MCF 10A (cell line): ENCODE measurements around the gene PARD3B. TPM values are rescaled to one million over a fixed set of nuclear protein-coding genes. Genes with fewer than 3 reads are reported as not detected.
A peak's percentile ranks its signal among the peaks of the same experiment; 100 is the strongest.

Experiments used
- BruUV-seq: library from RNA; stranded (reverse); fragments of 400-500 nt; replicated peaks from 2 replicates; lab custom pipeline; 2021; lab: Mats Ljungman, UMichigan
- CTCF ChIA-PET: fragments of 300-600 bp; sonication (Branson Sonifier 250); formaldehyde crosslinking; extraction: SDS; loops from one replicate; lab custom pipeline; 2021; ENCODE audit warnings: antibody characterized with exemption, inconsistent platforms; lab: Yijun Ruan, JAX
- POLR2A ChIA-PET: fragments of 300-600, 350-650 bp; sonication (Branson Sonifier 250); formaldehyde crosslinking; extraction: SDS; loops from one replicate; lab custom pipeline; 2020; ENCODE audit warnings: antibody characterized with exemption, inconsistent platforms; lab: Yijun Ruan, JAX
- DNase-seq: peaks from one replicate; pipeline ENCODE4 v3.0.0-alpha.2; 2018; ENCODE audit not compliant: unreplicated experiment
- H3K27ac Mint-ChIP-seq: one replicate; pipeline ENCODE4 v1.8.0; 2022; ENCODE audit warnings: mild to moderate bottlenecking, low read depth, mixed read lengths; ENCODE audit not compliant: unreplicated experiment
- H3K27me3 Mint-ChIP-seq: one replicate; pipeline ENCODE4 v1.8.0; 2022; ENCODE audit warnings: mixed read lengths; ENCODE audit not compliant: insufficient read depth, unreplicated experiment
- H3K36me3 Mint-ChIP-seq: one replicate; pipeline ENCODE4 v1.8.0; 2022; ENCODE audit warnings: mild to moderate bottlenecking, moderate library complexity, mixed read lengths; ENCODE audit not compliant: insufficient read depth, unreplicated experiment
- H3K4me1 Mint-ChIP-seq: one replicate; pipeline ENCODE4 v1.8.0; 2022; ENCODE audit warnings: mixed read lengths; ENCODE audit not compliant: insufficient read depth, unreplicated experiment
- H3K4me3 Mint-ChIP-seq: one replicate; pipeline ENCODE4 v1.8.0; 2022; ENCODE audit warnings: mild to moderate bottlenecking, moderate library complexity, mixed read lengths; ENCODE audit not compliant: unreplicated experiment
- H3K9me3 Mint-ChIP-seq: one replicate; pipeline ENCODE4 v1.8.0; 2022; ENCODE audit warnings: mixed read lengths; ENCODE audit not compliant: unreplicated experiment
- CTCF ChIP-seq: fragments of 200-600 bp; IDR thresholded peaks from one replicate; pipeline ENCODE4 v1.8.0; 2022; ENCODE audit warnings: antibody characterized with exemption, mild to moderate bottlenecking; ENCODE audit not compliant: unreplicated experiment
- intact Hi-C: fragments of 100-400 bp; cut with micrococcal nuclease; formaldehyde crosslinking; loops from 2 replicates; pipeline ENCODE4 v1.14.1; 2022
- total RNA-seq: library from RNA; stranded (reverse); gene quantifications from 2 replicates; pipeline ENCODE4 v1.2.3, GENCODE V29; 2022

The PARD3B gene
- total RNA-seq, 1 experiment from 2014 or later: 11.6 TPM

- H3K9me3 Mint-ChIP-seq: no peaks in the 10 kb centered on the region
- no peak for TF ChIP-seq CTCF
- no peak for DNase-seq
- H3K4me1 Mint-ChIP-seq: no peaks in the 10 kb centered on the region
- no peak overlapping the region for H3K4me3 Mint-ChIP-seq
- no peaks in the 10 kb centered on the region for H3K36me3 Mint-ChIP-seq
- no peaks in the 10 kb centered on the region for H3K27me3 Mint-ChIP-seq
- ChIA-PET CTCF (interaction anchor here (0.6 to 0.8 kb wide), 3 partner anchors 18 to 385 kb away, joined by 3 to 6 read pairs (median 3); no protein-coding TSS in a partner anchor), POLR2A (no interaction called here)
- H3K27ac Mint-ChIP-seq: no peak overlapping the region
- intact Hi-C loops: no loop called here
- BruUV-seq: no TSS peak
Observed at GRCh38 chr2:205043285-205043684, 498.0 kb downstream of the PARD3B start.

- H3K27me3 Mint-ChIP-seq: no peaks in the 10 kb centered on the region
- no TSS peak for BruUV-seq
- no peak overlapping the region for H3K27ac Mint-ChIP-seq
- no peak for DNase-seq
- no peaks in the 10 kb centered on the region for H3K9me3 Mint-ChIP-seq
- H3K4me3 Mint-ChIP-seq: no peak overlapping the region
- ChIA-PET CTCF (no interaction called here), POLR2A (no interaction called here)
- no peak for TF ChIP-seq CTCF
- intact Hi-C loops: no loop called here
- H3K36me3 Mint-ChIP-seq: no peaks in the 10 kb centered on the region
- no peaks in the 10 kb centered on the region for H3K4me1 Mint-ChIP-seq
Observed at GRCh38 chr2:205045706-205046105, 500.4 kb downstream of the PARD3B start.

GRCh38 chr2:205047273-205047839, 502.1 kb downstream of the PARD3B start:
- H3K36me3 Mint-ChIP-seq: no peaks in the 10 kb centered on the region
- TF ChIP-seq CTCF: no peak
- POLR2A ChIA-PET: no interaction called here
- H3K27me3 Mint-ChIP-seq: no peaks in the 10 kb centered on the region
- H3K27ac Mint-ChIP-seq: no peak overlapping the region
- BruUV-seq: no TSS peak
- intact Hi-C loops: no loop called here
- H3K4me3 Mint-ChIP-seq: no peak overlapping the region
- H3K4me1 Mint-ChIP-seq: no peaks in the 10 kb centered on the region
- DNase-seq: no peak
- CTCF ChIA-PET: interaction anchor here (0.5 to 0.7 kb wide), 2 partner anchors 87 to 628 kb away, joined by 3 to 4 read pairs; no protein-coding TSS in a partner anchor
- no peaks in the 10 kb centered on the region for H3K9me3 Mint-ChIP-seq

- intact Hi-C loops: loop anchor here (5.0 kb wide), 1 partner anchor 626 kb away; no protein-coding TSS in a partner anchor
- H3K27ac Mint-ChIP-seq: no peak overlapping the region
- H3K4me3 Mint-ChIP-seq: no peak overlapping the region
- H3K27me3 Mint-ChIP-seq: no peaks in the 10 kb centered on the region
- TF ChIP-seq CTCF: peak; percentile 17
- H3K9me3 Mint-ChIP-seq: no peaks in the 10 kb centered on the region
- DNase-seq: peak; percentile 5
- H3K4me1 Mint-ChIP-seq: no peaks in the 10 kb centered on the region
- CTCF ChIA-PET: interaction anchor here (0.6 kb wide), 5 partner anchors 12 to 845 kb away, joined by 3 to 4 read pairs (median 3); no protein-coding TSS in a partner anchor
- no peaks in the 10 kb centered on the region for H3K36me3 Mint-ChIP-seq
- POLR2A ChIA-PET: no interaction called here
- BruUV-seq: no TSS peak
Observed at GRCh38 chr2:205051417-205051816, 506.1 kb downstream of the PARD3B start.
